Activated CD4-positive, alpha-beta T cell treated with anti-CD3 and anti-CD28 coated beads, Interleukin-2, Interleukin-4, amounts not matched to agents 100 ng/mL and 50 ng/mL, durations not matched to agents 16 hours and 8 hours (primary cell): Measurements from ENCODE around the gene GGN.
"Not testable (repeated sequence)": the region's sequence is repeated elsewhere in the genome, so short reads cannot be mapped to it uniquely, and the experiment has no call there.

Experiments
- DNase-seq: peaks from one replicate; pipeline ENCODE4 v3.0.0-alpha.2; 2020; ENCODE audit warnings: low spot score

Gene GGN

DNA sequence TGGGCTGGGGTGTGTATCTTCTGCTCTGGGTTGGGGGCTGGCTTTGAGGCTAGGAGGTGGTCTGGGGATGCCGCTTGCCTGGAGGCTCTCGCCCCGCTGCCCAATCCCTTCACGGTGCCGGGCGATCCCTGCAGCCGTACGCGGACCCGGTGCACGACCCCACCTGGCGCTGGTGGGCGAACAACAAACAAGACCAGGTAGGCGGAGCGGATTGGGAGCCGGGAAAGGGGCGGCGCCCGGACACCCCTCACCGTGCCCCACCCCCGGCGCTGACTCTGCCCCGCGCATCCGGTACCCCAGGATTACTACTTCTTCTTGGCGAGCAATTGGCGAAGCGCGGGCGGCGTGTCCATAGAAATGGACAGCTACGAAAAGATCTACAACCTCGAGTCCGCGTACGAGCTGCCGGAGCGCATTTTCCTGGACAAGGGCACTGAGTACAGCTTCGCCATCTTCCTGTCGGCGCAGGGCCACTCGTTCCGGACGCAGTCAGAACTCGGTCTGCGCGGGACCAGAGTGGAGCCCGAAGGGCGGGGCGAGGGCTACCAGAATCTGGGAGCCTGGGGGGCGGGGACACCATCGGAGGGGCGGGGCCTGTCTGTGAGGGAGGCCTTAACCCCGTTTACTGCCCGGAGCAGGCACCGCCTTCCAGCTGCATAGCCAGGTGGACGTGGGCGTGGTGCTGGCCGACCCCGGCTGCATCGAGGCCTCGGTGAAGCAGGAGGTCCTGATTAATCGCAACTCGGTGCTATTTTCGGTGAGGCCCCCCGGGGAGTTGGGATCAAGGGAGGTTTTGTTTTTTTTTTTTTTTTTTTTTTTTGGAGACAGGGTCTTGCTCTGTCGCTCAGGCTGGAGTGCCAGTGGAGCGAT is 25.5 kb downstream of the GGN start:
- DNase-seq: peak; percentile 88

DNA sequence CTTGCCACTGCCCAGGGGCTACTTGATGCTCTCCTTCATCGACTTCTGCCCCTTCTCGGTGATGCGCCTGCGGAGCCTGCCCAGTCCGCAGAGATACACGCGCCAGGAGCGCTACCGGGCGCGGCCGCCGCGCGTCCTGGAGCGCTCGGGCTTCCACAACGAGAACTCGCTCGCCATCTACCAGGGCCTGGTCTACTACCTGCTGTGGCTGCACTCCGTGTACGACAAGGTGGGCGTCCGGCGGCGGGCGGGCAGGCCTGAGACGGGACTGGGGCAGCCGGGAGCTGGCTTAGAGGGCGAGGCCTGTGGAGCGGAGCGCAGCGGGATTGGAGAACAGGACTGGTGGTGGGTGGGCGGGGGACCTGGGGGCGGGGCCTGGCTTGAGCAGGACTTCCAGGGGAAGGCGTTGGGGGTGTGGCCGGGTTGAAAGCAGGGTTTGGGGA is 26.2 kb downstream of the GGN start:
- peak; percentile 71 for DNase-seq

DNA sequence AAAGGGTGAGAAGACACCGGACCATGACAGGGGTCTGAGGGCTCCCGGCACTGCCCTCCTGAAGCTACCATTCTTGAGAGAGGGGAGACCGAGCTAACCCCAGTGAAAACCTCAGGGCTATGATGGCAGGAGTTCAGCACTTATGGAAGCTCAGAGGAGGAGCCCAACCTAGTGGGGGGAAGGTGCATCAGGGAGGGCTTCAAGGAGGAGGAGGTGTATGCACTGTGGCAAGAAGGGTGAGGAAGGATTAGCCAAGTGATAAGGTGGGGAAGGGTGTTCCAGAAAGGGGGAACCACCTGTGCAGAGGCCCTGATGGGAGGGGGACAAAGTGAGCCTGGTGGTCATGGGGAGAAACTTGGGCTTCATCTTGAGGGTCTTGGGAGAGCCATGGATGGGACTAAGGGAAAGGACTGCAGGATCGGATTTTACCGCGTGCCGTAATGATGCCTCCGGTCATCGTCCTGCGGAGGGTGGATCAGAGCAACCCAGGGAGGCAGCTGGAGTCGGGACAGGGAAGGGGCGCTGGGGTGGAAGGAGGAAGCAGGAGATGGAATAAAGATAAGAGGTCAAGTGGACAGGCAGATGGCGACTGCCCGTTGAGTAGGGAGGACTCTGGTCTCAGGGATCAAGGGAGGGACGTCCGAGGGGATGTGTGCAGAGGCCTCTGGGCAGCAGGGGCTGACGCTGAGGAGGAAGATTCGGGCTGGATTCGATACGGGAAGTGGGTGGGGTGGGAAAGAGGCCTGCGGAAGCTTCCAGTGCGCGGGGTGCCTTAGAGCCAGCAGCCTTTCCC is 26.8 kb downstream of the GGN start:
- no peak for DNase-seq

DNA sequence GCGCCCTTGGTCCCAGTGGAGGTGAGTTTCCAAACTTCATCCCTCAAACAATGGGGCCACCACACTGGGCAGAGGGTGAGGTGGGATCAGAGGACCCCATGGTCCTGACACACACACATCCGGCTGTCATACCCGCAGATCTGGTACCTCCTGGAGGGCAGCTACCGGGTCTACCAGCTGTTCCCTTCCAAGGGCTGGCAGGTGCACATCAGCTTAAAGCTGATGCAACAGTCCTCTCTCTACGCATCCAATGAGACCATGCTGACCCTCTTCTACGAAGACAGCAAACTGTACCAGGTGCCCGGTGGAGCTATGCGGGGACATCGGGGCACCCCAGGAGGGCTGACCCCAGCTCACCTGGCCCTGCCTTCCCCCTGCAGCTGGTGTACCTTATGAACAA is 27.5 kb downstream of the GGN start:
- DNase-seq: no peak

DNA sequence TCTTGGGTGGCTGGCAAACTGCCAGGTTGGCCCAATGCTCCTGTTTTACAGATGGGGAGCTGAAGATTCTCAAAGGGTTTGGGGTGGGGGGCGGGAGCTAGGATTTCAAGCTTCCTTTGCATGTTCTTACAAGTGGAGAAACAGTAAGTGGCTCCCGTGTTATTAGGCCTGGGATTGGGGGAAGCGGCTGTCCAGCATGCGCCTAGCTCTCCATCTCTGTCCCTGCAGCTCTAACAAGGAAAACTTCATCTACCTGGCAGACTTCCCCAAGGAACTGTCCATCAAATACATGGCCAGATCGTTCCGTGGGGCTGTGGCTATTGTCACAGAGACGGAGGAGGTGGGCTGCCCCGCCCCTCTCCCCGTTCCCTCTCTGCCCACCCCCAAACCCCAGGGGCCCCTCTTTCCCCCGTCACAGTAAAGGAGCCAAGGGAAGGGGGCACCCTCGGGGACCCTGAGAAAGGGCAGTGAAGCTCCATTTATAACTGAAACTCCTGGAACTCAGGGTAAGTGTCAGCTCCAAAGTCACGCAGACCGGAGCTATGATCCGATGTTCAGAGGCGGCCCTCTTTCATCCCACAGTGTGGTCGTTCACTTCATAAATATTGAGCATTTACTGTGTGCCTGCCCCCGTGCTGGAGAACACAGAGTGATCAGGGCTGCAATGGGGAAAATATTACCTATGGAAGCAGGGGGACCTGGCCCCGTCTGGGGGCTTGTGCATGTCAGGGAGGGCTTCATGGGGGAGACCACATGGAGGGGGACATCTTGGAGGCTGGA is 28.4 kb downstream of the GGN start:
- DNase-seq: no peak

DNA sequence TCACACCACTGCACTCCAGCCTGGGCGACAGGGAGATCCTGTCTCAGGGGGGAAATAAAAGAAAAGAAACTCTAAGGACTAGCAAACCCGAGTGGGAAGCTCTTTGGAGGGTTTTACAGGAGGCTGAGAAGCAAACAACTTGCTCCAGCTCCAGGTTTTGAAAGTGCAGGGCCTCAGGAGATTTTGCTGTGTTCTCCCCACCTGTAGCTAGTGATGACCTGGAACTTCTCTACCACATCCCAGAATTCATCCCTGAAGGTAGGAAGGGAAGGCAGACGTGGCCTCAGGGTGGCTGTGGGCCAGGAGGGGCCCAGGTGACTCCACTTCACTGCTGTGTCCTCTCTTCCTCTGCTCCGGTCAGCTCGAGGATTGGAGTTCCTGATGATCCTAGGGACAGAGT is 29.8 kb downstream of the GGN start:
- DNase-seq: no peak

DNA sequence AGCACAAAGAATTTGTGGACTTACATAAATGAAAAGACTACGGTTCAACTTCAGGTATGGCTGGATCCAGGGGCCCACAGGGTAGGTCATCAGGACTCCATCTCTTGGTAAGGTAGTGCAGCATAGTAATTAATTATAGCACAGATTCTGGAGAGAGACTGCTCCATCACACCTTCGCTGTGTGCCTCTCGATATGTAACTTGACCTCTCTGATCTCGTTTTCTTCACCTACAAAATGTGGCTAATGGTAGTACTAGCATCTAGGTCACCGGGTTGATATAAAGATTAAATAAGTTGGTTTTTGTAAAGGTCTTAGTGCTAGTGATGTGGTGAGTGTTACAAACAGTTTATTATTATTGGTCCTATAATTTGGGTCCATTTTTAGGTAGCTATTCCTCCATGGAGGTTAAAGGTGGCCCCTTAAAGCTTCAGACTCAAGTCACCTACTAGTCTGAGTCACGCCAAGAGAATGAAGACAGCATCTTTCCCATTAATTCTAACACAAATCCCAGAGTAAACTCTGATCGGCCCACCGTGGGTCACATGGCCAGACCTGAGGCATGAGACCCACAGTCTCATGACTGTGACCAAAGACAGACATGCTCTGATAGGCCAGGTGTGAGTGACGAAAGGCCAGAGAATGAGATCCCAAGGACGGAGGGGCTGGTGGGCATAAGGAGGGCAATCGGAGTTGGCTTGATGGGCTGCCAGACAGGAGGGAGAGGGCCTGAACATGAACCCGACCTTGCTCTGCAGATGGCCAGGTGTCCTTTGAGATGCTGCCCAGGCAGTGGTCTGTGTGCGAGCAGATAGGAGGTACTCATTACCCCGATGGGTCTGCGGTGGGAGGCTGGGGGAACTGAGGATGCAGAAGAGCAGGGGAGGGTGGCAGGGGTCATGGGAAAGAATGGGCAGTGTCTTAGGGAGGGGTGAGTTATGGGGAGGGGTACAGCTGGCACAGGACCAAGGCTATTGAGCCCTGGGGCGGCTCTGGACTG is 31.8 kb downstream of the GGN start:
- no peak for DNase-seq

DNA sequence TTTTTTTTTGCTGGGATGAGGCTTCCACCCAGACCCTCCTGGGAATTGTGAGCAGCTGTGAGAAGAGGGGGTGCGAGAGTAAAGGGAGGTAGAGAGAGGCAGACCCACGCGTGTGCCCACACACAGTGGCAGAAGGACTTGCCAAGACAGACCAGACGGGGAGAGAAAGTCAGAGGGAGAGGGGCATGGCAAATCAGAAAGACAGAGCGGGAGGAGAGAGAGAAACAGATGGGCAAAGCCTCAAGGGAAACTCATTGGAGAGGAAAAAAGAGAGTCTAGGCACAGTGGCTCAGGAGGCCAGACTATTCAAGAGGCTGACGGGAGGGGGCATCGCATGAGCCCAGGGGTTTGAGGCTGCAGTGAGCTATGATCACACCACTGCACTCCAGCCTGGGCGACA is 35.2 kb downstream of the GGN start:
- no peak for DNase-seq

DNA sequence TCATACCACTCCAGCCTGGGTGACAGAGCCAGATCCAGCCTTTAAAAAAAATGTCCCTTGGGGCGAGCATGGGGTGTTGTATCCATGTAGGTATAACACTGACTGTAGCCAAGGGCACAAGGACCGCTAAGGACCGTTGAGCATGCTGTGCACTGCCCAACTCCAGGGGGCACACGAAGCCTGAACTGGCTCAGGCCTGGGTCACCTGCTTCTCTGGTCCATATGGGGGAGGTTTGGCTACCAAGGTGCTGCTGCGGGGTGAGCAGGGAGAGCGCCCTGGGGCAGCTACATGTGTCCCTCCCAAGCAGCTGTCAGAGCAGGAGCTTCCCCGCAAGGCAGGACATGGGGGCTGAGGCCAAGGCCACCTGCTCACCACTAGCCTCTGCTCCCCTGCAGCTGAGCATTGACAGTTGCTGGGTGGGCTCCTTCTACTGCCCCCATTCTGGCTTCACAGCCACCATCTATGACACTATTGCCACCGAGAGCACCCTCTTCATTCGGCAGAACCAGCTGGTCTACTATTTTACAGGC is 35.9 kb downstream of the GGN start:
- no peak for DNase-seq

DNA sequence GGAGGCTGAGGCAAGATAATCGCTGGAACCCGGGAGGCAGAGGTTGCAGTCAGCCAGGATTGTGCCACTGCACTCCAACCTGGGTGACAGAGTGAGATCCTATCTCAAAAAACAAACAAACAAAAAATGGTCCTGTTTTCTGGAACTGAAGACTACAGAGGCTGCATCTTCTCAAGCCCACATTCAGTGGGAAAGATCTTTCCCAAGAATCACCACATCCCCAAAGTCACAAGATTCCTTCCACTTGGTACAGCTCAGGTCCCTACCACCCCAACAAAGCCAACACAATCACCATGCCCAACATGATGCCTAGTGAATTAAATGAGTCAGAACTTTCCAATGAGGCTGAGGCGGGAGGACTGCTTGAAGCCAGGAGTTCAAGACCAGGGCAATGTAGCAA is 37.0 kb downstream of the GGN start:
- DNase-seq: no peak

DNA sequence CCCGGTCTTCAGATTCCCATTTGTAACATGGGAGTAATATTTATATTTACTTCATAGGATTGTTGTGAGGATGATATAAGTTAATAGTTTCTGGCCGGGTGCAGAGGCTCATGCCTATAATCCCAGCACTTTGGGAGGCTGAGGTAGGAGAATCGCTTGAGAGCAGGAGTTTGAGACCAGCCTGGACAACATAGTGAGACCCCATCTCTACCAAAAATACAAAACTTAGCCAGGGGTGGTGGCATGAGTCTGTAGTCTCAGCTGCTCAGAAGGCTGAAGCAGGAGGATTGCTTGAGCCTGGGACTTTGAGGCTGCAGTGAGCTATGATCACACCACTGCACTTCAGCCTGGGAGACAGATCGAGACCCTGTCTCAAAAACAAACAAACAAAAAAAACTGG is 41.0 kb downstream of the GGN start:
- DNase-seq: no peak

DNA sequence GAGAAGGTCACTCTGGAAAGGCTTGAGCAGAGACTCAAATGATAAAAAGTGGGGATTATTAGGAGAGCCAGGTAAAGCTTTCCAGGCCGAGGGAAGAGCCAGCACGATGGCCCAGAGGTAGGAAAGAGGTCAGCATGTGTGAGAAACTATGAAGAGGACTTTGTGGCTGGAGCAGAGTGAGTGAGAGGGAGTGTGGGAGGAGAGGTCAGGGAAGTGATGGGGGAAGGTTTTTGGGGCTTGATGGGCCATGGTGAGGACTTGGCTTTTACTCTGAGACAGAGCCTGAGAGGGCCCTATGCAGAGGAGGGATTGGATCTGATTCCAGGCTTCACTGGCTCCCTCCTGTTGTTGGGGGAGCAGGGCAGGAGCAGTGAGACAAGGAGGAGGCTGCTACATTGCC is 46.9 kb downstream of the GGN start:
- no peak for DNase-seq

DNA sequence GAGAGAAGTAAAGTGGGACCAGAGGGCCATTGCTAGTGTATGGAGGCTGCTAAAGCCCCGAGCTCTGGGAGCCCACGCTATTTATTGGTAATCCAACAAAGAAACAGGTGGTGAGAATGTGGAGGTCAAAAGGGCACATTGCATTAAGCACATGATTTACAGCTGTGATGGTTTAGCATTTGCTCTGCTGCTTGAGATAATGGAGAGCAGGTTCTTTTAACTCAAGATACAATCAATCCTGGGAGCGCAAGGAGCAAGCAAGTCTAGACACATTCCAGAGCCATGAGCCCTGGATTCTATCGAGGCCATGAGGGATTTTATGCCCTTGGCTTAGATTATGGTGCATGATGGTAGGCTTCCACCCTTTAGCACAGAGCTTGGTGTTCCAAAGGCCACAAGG is 48.8 kb downstream of the GGN start:
- not testable (repeated sequence) for DNase-seq

DNA sequence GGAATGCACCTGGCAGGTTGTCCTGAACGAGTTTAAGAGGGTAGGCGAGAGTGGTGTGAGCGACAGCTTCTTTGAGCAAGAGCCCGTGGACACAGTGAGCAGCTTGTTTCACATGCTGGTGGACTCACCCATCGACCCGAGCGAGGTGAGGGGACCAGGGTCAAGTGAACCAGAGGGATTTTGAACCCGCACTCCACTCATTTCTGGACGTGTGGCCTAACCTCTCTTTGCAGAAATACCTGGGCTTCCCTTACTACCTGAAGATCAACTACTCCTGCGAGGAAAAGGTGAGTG is 50.5 kb downstream of the GGN start:
- no peak for DNase-seq

DNA sequence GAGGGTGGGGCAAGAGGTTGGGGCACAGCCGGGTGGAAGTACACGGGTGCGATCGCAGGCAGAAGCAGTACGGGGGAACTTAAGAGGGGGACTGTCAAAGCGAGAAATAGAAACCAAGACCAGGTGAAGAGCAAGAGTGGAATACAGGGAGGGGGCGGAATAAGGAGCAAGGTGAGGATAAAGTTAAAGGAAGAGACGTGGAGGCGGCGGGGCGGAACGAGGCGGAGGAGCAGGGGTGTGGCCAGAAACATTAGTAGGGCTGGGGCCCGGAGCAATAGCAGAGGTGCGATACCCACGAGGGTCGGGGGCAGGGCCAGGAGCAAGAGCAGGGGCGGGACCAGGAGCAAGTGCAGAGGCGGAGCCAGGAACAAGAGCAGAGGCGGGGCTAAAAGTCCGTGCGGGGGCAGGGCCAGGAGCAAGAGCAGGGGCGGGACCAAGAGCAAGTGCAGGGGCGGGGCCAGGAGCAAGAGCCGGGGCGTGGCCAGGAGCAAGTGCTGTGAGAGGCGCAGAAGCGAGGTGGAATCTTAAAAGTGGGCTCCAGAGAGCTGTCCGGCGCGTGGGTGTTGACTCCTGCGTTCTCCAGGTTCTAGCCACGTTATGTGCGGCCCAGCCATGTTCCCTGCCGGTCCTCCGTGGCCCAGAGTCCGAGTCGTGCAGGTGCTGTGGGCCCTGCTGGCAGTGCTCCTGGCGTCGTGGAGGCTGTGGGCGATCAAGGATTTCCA is 51.0 kb downstream of the GGN start:
- peak; percentile 97 for DNase-seq

DNA sequence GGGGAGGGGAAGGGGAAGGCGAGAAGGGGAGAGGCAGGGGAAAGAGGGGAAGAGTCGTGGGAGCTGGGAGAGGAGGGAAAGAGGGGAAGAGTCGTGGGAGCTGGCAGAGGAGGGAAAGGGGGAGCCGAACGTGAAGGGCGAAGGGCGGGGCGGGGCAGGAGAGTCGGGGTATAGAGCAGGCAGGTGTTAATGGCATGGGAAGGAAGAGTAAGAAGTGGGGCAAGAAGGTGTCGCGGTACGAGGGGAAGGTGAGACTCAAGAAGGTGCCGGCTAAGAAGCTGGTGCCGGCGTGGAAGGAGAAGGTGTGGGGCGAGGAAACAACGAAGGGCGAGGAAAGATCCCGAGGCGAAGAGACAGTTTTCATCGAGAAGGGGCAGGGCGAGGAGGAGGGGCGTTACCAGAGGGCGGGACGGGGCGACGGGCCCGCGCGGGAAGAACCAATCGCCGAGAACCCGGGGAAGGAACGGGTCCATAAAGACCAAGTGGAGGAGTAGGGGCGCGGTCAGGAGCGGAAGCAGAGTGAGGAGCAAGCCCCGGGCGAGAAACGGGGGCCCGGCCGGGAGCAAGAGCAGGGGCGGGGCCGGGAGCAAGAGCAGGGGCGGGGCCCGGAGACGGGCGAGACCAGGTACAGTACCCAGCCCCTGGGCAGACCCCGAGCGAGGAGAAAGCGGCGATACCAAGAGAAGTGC is 51.7 kb downstream of the GGN start:
- DNase-seq: peak; percentile 97
